ENCODE measurements around the gene CCL2.
A peak's percentile ranks its signal among the peaks of the same experiment; 100 is the strongest.
"Not testable (repeated sequence)": the region's sequence is repeated elsewhere in the genome, so short reads cannot be mapped to it uniquely, and the experiment has no call there.

CCL2 gene

DNA sequence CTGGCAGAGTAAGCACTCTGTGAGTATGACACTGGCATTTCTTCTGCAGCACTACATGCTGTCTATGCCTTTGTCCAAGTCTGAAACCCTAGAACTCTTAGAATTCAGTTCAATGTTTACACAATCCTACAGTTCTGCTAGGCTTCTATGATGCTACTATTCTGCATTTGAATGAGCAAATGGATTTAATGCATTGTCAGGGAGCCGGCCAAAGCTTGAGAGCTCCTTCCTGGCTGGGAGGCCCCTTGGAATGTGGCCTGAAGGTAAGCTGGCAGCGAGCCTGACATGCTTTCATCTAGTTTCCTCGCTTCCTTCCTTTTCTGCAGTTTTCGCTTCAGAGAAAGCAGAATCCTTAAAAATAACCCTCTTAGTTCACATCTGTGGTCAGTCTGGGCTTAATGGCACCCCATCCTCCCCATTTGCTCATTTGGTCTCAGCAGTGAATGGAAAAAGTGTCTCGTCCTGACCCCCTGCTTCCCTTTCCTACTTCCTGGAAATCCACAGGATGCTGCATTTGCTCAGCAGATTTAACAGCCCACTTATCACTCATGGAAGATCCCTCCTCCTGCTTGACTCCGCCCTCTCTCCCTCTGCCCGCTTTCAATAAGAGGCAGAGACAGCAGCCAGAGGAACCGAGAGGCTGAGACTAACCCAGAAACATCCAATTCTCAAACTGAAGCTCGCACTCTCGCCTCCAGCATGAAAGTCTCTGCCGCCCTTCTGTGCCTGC is at the start of gene CCL2:
Gene CCL2, plus strand, starts transcription at position 635 of the 730 bp plus-strand sequence. Its CDS starts 65 bp downstream, at position 700.
- peak in 30 of 56 donors; percentile 9 to 57 (median 28) for DNase-seq

DNA sequence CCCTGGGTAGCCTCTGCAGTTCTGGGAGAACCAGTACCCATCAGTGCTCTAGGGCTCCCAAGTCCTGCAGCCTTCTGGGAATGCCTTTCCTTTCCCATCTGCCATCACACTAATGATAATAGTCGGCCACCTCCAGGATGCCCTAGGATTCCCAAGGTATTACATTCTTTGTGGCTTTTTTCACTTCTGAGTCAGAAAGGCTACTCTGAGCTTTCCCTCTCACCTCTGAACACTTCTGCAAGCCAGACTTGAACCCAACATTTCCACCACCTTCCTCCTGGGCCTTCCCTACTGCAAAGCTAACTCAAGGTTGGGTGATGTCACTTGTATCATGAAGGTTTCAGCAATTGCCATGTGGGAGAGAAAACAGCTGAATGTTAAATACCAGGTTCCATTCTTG is 49.7 kb upstream of the CCL2 start:
- no peak for DNase-seq

DNA sequence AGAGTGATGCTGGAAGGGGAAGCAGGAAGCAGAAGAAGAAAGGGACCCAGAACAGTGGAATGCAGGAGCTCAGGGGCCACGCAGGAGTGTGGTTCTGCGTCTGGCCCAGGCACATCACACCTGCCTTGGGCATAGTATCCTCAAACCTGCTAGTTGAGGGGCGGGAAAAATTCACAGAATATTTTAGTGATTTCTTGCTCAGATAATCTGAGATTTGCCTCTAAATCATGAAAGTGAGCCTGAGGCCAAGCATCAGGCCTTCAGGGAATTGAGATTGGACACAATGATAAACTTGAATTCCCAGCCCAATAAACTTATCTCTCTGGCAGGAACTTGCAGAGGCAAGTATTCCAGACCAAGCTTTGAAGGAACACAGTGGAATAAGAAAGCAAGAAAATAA is 48.5 kb upstream of the CCL2 start:
- no peak for DNase-seq

DNA sequence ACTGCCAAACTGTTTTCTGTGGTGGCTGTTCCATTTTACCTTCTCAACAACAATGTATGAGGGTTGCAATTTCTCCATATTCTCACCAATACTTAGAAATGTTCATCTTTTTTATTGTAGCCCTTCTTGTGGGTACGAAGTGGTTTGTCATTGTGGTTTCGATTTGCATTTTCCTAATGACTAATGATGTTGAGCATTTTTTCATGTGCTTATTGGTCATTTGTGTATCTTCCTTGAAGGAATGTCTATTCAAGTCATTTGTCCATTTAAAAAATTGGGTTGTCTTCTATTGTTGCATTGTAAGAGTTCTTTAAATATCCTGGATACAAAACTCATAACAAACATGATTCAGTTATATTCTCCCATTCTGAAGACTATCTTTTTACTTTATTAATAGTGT is 47.5 kb upstream of the CCL2 start:
- no peak for DNase-seq

DNA sequence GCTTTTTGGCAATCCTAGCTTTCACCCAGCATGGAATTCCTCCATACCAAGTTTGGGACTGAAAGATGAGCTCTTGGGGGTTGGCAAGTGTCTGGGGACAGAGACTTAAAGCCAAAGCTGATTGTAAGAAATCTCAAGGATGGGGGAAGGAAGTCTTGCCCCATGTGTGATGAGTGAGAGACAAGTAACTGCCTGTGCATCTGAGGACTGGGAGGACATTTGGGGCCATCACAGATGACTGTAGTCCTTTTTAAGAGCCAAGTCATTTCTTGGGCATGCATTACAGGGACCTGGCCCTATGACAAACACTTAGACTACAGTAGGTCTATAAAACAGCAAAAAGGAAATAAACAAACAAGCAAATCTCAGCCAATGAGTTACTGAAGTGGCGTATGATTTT is 36.3 kb upstream of the CCL2 start:
- no peak for DNase-seq

DNA sequence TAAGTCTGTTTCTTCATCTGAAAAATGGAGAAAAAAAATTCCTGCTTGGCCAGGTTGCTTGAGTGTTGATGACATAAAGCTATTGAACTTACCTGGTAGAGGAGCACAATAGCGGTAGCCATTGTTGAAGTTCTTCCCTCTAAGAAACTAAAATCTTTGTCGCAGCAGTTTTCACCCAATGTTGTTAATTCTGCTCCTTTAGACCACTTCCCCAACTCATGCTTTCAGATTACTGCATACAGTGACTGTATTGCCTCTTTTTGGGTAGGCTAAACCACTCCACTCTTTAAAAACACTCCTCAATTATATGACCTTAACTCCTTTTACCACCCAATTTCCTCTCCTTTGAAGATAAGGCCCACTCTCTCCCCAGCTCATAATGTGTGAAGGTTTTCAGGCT is 35.7 kb upstream of the CCL2 start:
- no peak for DNase-seq

DNA sequence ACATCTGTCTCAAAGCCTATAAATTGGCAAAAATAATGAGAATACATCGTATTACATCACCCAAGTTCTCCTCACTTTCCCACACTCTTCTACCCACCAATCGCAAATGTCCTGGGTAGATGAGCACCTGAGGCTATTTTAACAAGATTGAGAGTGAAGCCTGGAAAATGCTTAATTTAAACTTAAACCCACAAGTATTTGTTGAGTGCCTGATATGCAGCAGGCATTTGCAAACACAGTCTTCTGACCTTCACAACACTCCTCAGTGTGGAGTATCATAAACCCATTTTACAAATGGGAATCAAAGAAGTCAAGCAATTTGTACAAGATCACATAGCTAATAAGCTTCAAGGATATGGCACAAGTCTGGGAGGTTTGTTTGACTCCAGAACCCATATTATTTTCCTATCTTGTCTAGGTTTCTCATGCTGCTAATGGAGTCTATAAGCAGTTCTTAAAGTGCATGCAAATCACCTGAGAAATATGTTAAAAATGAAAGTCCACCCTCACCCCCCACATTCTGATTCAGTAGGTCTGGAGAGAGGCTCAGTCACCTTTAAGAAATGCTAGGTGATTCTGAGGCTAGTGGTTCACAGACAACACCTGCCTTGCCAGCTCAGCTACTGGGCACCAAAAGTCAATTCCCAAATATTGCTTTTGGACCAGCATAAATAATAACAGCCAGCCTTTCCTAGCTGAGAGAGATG is 34.9 kb upstream of the CCL2 start:
- no peak for DNase-seq

DNA sequence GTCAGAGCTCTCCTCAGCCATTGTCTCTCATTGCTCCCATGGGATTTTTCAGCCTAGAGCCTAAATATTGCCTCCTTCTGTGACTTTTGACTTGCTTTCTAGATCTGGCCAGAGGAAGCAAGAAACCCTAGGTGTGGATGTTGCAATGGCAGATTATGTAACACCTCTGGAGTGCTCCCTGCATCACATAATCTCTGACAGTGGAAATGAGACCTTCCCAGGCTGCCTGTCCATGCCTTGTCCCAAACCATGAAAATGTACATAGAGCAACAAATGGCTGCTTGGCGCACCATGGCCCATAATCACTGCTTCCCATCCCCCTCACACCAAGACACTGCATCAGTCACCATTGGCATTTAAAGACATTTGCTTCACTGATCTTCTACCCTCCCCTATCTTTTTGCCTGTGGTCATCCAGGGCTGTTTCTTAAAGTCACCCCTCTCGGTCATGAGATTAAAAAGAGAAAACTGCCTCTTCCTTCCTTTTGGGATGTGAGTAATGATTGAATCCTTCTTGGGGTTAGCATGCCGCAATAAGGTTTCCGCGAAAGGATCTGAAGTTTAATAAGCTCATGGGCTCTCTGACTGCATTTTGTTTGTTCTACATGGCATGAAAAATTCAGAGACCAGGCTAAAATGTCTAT is 34.2 kb upstream of the CCL2 start:
- no peak for DNase-seq

DNA sequence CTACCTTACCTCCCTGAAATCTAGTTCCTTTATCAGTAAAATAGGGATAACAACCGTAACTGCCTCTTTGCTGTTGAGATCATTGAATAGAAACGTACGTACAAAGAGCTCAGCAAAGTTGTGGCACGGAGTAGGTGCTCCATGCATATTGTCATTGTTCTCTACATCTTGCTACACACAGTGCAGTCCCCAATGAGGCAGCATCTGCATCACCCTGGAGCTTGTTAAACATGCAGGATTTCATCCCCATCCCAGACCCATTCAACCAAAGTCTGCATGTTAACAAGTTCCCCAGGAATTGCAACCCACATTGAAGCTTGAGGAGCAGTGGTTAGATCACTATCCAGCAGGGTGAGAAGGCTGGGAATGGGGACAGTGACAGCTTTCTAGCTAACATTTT is 33.7 kb upstream of the CCL2 start:
- DNase-seq = no peak

DNA sequence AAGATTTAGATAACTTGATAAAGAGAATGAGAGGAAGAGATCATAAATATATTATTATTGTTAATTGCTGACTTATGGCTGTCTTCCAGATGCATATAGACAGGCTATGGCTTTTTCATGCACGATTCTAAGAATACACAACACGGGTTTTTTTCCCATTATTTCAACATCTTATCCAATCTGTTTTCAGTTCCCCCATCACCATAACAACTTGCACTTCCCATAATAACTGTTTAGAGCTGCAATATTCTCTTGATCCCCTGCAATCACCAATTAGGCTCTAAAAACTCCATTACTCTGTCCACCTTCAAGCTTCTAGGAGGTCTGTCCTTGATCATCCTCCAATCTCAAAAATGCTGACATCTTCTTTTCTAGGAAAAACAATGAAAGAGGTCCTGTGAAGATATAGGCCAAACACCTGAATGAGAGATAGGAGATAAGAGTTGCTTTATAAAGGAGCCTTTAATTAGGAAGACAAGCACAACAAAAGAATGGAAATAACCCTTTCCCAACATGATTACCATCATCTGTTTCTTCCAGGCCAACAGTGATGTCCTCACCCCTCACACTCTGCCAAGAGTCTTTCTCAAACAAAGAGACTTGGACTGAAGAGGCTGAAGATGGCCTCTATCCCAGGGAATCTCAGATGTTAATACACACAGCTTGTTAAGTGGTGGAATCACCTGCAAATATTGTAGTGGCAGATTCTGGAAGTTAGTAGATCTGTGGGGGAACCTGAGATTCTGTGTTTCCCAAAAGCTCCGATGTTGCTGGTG is 32.2 kb upstream of the CCL2 start:
- no peak for DNase-seq

DNA sequence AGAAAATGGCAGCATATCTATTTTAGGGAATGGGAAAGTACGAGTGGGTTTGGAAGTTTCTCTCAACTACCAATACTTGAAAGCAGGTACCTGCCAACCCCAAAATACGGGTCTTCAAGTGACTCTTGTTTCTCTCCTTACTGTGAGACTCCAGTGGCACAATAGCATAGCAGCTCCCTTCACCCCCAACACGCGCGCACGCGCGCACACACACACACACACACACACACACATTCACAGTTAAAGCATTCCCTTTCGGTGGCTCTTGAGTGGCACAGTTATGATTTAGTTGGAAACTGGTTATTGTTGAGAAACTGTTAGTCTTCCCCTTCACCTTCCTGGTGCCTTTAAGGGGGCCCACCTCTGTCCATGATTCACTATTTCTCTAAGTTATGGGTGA is 30.0 kb upstream of the CCL2 start:
- DNase-seq = no peak

DNA sequence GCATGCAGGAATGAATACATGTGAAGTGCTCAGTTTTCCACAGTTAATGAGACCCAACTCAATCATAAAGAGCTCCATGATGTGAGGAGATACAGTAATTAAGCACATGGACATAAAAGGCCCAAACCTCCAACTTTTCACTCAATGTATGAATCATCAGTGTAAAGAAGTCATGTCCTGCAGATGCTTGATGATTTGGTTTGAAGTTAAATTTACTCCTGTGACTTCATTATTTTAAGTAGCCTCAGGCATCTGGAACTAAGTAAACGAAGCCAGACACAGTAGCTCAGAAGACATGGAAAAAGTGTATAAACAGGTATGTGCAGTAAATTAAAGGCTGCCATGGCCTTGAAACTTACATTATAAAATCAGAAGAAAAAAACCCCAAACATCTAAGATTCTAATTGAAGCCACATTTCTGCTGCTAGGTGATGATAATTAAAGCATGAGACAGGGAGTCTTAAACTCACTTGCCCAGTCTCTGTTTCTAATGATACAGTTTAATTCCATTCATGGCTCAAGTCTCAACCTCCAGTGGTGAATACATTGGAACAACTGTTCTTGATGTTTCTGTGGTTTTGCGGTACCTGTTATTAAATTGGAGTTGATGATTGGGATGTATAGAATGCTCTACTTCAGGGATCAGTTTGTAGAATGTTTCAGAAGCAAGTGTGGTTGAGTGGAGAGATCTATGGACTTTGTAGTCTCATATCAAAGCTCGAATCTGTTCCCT is 28.9 kb upstream of the CCL2 start:
- no peak for DNase-seq

DNA sequence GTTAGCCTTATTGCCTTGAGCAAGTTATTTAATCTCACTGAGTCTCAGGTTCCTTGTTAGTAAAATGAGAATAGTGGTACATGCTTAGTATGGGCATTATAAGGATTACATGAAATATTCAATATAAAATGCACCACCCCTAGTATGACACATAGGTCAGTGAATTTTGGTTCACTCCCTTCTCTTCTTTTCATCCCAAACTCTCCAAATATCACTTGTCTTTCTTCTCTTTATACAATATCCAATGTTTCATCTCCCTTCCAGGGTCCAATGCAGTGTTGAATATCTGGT is 28.4 kb upstream of the CCL2 start:
- no peak for DNase-seq

DNA sequence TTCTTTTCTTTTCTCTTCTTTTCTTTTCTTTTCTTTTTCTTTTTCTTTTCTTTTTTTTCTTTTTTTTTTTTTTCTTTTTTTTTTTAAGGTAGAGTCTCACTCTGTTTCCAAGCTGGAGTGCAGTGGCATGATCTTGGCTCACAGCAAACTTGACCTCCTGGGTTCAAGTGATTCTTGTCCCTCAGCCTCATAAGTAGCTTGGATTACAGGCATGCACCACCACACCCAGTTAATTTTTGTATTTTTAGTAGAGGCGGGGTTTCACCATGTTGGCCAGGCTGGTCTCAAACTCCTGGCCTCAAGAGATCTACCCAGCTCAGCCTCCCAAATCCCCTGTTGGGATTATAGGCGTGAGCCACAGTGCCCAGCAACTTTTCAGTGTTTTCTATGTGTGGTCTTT is 27.8 kb upstream of the CCL2 start:
- DNase-seq = not testable (repeated sequence)

DNA sequence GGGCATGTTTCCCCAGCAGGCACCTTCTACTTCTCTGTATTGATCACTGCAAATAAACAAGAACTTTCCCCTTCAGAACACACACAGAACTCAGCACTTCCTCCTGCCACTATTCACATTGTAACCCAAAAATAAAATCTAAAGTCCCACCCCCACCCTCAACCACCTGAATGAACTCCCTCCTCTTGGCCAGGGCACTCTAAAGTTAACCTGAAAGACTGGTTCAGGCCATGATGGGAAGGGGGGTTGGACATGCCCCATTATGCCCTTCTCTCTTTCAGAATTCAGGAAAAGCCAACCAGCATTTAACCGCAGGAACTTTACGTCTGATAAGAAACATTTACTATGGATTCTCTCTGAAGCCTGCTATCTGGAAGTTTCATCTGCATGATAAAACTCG is 27.4 kb upstream of the CCL2 start:
- DNase-seq = no peak

DNA sequence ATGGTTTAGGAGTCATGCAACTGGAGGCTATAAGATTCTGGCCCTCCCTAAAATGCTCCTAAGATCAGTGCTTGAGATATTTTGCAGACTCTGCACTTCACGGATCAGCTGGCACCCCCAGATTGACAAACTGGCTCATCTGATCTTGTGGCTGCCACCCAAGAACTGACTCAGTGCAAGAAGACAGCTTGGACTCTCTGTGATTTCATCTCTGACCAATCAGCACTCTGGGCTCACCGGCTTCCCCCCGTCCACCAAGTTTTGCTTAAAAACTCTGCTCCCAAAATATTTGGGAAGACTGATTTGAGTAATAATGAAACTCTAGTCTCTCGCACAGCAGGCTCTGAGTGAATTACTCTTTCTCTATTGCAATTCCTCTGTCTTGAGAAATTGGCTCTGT is 26.3 kb upstream of the CCL2 start:
- DNase-seq = no peak

DNA sequence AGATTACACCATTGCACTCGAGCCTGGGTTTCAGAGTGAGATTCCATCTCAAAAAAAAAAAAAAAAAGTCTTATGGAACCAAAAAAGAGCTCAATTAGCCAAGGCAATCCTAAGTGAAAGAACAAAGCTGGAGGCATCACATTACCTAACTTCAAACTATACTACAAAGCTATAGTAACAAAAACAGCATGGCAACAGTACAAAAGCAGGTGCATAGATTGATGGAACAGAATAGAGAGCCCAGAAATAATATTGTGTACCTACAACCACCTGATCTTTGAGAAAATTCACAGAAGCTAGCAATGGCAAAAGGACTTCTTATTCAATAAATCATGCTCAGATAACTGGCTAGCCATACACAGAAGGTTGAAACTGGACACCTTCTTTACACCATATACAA is 24.7 kb upstream of the CCL2 start:
- DNase-seq = no peak

DNA sequence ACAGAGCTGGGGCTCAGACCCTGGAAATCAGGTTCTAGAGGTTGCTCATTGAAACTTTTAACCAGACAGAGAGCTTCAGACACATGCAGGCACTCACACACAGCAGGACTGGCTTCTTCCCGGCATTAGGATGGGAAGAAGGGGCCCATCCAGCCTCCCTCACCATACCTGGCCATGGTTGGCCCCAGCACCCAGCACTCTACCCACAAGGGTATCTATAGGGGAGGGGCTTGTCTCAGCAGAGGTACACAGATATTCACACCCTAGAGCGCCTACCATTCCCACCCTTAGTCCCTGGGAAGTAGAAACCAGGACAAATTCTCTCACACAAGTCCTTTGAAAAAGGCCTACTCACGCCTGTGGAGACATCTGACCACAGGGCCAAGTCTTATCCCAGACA is 20.5 kb upstream of the CCL2 start:
- DNase-seq = no peak

DNA sequence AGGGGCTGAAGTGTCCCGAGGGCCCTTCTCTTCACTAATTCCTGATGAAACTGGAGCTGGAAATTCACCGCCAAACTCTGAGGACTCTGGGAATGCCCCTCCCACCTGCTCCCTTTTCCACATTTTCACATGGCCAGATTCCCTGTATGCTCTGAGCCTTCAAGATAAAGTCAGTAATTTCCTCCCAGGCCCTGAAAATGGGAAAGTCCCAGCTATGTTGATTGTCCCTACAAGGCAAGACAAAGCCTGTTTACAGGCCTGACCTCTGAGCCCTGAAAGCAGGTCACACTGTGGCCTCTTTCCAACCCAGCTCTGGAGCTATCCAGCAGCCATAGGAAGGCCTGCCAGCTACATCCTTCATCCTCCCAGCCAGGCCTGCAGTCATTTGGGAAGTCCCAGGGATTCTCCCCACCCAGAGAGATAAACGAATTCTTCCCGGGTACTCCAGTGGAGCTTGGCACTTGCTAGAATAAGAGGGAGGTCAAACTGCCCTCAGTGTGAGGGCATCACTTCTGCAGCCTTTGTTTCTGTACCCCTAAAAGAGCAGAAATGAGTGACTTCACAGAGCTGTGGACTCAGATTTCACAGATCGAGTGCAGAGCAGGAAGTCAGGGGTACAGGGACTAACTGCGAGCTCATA is 19.6 kb upstream of the CCL2 start:
- DNase-seq = no peak

DNA sequence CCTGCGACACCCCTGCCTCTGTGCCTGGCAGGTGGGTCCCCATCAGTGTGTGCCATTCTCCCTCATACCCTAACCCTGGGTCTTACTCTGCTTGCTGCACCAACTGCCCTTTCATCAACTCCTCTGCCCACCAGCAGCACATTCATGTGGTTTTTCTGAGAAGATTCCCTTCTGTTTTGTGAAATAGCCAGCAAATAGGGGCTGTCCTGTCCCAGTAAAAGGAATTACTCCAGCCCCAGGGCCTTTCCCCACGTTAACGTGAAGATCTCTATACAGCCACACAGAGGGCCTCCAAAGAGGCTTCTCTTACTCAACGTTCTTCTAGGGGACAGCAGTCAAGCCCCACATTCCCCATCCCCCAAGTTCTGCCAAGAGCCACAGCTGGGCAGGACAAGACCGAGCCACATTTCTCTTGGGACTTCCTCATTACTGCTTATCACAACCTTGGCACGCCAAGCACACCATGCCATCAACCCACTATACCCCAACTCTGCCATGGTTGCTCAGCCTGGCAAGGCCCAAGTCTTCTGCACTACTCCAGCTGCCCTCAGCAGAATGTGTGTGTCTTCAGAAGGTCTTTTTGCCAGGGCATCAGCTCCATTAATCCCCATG is 18.7 kb upstream of the CCL2 start:
- no peak for DNase-seq

DNA sequence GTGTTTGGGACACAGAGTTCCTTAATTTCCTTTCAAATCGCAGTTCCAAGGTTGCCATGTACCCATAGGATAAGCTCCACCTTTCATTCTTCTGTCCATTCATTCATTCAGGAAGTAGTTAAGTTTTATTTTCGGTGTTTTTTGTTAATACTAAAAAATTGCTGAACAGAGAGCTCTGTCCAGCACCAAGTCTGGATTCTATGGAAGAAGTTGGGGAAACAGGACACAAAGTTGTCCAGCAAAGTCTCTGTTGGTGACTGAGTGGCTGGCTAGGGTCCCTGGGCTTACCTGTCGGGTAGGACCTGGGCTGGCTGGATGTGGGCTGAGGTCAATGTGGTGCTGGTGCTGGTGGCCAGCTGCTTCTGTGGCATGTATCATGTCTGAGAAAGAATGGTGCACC is 17.6 kb upstream of the CCL2 start:
- no peak for DNase-seq
